Dendritic cell treated with granulocyte-macrophage colony-stimulating factor and Interleukin-4, amounts not matched to agents 40 ng/mL and 50 ng/mL, for 4 days (primary cell): Measurements from ENCODE around the gene HIVEP2.

Experiments
- H3K27ac Mint-ChIP-seq: one replicate; pipeline ENCODE4 v1.8.0; 2022; ENCODE audit warnings: mild to moderate bottlenecking, mixed read lengths
- H3K27me3 Mint-ChIP-seq: one replicate; pipeline ENCODE4 v1.8.0; 2022; ENCODE audit warnings: mild to moderate bottlenecking, mixed read lengths
- H3K36me3 Mint-ChIP-seq: one replicate; pipeline ENCODE4 v1.8.0; 2022; ENCODE audit warnings: low read depth, mixed read lengths
- H3K4me1 Mint-ChIP-seq: one replicate; pipeline ENCODE4 v1.8.0; 2022; ENCODE audit warnings: low read depth, mixed read lengths
- H3K4me3 Mint-ChIP-seq: one replicate; pipeline ENCODE4 v1.8.0; 2022; ENCODE audit warnings: mild to moderate bottlenecking, moderate library complexity, mixed read lengths
- H3K9me3 Mint-ChIP-seq: one replicate; pipeline ENCODE4 v1.8.0; 2022; ENCODE audit warnings: mixed read lengths
- intact Hi-C: fragments of 100-400 bp; cut with micrococcal nuclease; formaldehyde crosslinking; loops from one replicate; pipeline ENCODE4 v1.15.0; 2022

The HIVEP2 gene

DNA sequence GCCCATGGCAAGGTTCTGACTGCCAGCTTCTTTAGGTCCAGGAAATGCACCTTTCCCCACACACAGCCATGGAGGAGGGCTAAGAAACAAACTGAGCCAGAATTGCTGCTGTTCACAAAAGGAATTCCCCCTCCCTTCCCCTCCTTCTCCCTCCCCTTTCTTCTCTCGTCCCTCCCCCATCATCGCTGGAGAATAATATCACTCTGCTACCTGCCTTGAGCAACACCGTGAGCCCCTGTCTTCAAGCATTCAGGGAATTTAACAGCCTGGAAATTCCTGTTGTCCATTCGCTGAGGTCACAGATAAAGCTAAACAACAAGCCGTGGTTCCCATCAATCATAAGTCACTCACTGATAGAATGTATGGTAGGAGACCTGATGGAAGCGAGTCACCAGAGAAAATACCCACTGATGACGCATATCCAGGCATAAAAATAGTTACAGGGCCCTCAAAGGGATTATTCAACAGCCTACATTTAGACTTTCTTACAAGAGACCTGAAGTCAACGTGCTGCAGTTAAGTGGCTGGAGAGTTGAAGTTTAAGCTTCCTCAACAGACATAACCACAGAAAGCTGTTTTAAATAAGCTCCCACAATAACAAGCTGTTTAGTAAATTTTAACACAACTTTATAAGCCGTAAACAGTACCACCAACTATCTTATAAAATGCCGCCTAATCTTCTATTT, 59.7 kb downstream of the HIVEP2 start:
- no peaks in the 10 kb centered on the region for H3K36me3 Mint-ChIP-seq
- intact Hi-C loops = no loop called here
- H3K27ac Mint-ChIP-seq = no peak overlapping the region
- peaks cover 23% of the 10 kb centered on the region for H3K4me1 Mint-ChIP-seq
- peaks cover 2% of the 10 kb centered on the region for H3K27me3 Mint-ChIP-seq
- no peak overlapping the region for H3K4me3 Mint-ChIP-seq
- H3K9me3 Mint-ChIP-seq = no peaks in the 10 kb centered on the region

DNA sequence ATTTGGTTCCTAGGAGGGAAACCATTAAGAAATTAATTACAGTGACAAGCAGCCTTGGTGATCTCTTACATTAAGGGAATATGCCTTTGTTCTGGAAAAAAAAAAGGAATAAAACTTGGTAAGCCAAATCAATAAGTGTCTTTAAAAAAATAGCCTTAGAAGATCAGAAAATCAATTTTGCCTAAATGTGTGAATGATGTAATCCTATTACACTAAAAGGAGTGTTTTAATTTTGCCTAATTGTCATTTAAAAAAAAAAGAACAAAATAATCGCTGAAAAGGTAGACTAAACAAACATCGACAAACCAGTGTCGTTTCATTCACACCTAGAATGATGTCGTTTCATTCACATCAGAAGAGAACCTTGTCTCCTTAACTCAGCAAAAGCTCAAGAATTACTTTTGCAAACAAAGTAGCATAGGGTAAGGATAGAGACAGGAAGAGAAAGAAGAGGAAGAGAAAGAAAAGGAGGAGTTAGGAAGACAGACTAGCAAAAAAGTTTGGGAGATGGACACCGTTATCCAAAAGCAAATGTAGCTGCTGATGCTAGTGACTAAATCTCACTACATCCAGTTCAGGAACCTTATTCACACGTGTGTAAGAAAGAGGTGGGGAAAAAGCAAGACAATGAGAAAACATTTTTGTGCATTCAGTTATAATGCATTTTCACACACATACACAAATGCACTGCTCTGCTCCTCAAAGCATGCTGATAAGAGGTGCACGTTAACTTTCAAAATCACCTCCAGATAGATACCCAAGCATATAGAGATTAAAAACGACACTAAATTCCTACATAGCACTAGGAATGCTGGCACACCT, 60.6 kb downstream of the HIVEP2 start:
- Mint-ChIP-seq H3K27ac (no peak overlapping the region), H3K4me3 (no peak overlapping the region), H3K9me3 (no peaks in the 10 kb centered on the region), H3K4me1 (peaks cover 23% of the 10 kb centered on the region), H3K27me3 (peaks cover 2% of the 10 kb centered on the region), H3K36me3 (no peaks in the 10 kb centered on the region)
- intact Hi-C loops = no loop called here

DNA sequence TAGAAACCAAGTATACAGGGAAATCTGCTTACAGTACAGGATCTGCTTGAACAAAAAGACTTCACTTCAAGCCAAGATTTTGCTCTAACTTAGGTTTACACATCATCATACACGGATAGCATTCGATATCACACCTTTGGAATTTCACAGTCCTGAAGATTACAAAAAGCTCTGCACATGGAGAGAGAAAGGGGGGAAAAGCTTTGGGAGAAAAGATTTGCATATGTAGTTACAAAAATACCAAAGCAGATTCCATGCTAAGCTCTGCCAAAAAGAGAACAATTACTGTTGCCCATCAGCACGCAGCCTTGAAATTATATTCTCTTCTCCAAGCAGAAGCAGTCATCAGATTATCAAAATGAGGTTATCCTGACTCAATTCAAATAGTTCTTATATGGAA, 62.0 kb downstream of the HIVEP2 start:
- H3K27me3 Mint-ChIP-seq = peaks cover 2% of the 10 kb centered on the region
- intact Hi-C loops = no loop called here
- H3K9me3 Mint-ChIP-seq = no peaks in the 10 kb centered on the region
- no peak overlapping the region for H3K27ac Mint-ChIP-seq
- H3K36me3 Mint-ChIP-seq = no peaks in the 10 kb centered on the region
- H3K4me3 Mint-ChIP-seq = no peak overlapping the region
- peaks cover 23% of the 10 kb centered on the region for H3K4me1 Mint-ChIP-seq

DNA sequence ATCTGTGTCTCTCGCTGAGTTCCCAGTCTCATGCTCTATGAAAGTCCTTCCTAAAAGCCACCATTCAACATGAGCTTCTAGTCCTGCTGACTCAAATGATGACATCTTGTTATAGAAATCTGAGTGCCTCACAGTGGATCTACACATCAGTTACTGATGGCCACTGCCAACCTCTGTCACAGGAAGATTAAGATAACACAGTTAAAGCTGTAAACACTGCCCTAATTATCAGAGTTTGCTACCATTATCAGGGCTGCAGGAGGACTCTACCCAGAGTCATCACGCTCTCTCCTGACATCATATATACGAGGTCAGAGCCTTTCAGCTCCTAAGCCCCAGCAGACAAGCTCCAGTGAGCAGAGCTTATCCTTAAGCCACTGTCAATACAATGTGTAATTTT, 63.2 kb downstream of the HIVEP2 start:
- Mint-ChIP-seq H3K9me3 (no peaks in the 10 kb centered on the region), H3K27ac (no peak overlapping the region), H3K4me1 (peaks cover 19% of the 10 kb centered on the region), H3K4me3 (no peak overlapping the region), H3K36me3 (no peaks in the 10 kb centered on the region), H3K27me3 (peaks cover 2% of the 10 kb centered on the region)
- intact Hi-C loops = no loop called here

DNA sequence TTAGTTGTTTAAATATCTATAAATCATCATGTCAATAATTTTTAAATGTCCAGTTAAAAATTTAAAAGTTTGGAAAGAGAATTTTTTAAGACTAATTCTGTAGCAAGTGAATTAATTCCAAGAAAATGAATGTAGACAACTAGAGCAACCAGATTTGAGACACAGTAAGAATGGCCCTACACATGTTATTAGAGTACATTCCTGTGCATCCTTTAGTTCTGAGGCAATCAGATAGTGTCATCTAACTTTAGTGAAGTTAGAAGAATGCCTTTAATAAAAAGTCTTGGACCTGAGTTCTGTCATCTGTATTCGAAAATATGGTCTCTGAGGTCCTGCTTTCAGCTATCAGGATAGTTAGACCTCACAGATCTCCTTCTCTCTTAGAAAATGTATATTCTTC, 63.7 kb downstream of the HIVEP2 start:
- Mint-ChIP-seq H3K27me3 (peaks cover 2% of the 10 kb centered on the region), H3K9me3 (no peaks in the 10 kb centered on the region), H3K4me1 (peaks cover 17% of the 10 kb centered on the region), H3K27ac (no peak overlapping the region), H3K4me3 (no peak overlapping the region), H3K36me3 (no peaks in the 10 kb centered on the region)
- intact Hi-C loops = no loop called here

DNA sequence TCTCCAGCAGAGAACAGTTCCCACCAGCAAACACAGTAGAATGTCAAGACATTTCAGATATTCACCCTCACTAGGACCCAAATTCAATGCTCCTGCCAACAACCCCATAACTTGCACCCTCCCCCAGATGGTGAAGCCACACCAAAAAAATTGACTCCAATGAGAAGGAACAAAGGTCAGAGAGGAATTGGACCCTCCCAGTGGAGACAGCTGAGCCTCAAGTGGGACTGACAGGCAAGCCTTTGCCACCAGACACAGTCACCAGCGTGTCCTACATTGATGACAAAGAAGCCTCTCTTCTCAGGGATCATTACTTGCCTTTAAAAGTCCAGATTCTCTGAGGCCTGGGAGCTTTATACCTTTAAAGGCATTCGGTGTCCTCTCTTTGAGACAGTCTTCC, 64.8 kb downstream of the HIVEP2 start:
- intact Hi-C loops = no loop called here
- Mint-ChIP-seq H3K9me3 (no peaks in the 10 kb centered on the region), H3K4me3 (no peak overlapping the region), H3K27ac (no peak overlapping the region), H3K27me3 (peaks cover 2% of the 10 kb centered on the region), H3K36me3 (no peaks in the 10 kb centered on the region), H3K4me1 (peaks cover 10% of the 10 kb centered on the region)

DNA sequence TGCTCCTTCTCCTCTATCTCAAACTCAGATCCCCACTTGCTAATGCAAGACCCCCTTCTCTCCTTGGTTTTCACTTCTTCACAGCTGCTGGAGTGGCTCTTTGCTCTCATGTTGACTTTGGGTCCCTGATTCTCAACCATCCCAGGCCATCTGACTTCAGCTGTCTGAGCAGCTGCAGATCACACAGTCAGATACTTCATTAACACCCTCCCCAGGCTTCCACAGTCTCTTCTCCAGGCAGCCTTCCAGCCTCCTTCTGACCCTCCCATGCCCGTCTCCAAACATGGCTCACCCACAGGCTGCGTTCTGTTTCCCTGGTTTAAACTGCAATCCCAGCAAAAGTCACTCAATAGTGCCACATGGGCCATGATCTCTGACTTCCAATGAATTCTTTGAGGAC, 65.4 kb downstream of the HIVEP2 start:
- Mint-ChIP-seq H3K9me3 (no peaks in the 10 kb centered on the region), H3K27me3 (peaks cover 2% of the 10 kb centered on the region), H3K4me3 (no peak overlapping the region), H3K4me1 (peaks cover 7% of the 10 kb centered on the region), H3K27ac (no peak overlapping the region), H3K36me3 (no peaks in the 10 kb centered on the region)
- intact Hi-C loops = no loop called here

DNA sequence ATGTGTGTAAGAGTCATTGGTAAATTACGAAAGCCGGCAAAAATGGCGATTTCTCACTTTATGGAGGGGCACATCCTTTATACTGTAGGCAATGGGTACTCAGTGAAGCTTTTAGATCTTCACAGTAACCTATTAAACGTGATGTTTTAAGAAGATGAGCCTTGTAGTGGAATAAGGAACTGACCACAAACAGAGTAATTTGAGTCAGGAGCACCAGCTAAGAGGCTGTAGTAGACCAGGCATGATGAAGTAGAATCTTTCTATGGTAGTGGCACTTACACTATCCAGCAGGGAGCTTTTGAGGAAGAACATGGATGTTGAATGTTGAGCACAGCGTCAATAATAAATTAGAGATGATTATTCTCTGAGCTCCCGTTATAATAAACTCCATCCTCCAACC, 65.9 kb downstream of the HIVEP2 start:
- Mint-ChIP-seq H3K36me3 (no peaks in the 10 kb centered on the region), H3K4me3 (no peak overlapping the region)
- intact Hi-C loops = no loop called here

DNA sequence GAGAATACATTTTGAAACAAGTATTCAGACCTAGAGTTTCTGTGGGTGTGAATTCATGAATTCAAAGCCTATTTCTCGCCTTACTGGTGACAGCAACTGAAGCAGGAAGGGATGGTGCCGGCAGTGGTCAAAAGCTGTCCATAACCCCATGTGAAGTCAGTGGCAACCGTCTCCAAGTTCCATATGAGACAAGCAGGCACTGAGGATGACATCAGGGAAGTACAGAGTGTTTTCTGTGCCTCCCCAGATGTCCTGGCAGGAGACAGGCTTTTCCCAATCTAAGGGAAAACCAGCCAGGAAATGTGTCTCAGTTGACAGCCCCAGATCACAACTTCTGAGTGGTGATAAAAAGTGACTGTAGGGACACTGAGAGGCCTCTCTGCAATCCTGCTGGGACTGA, 66.6 kb downstream of the HIVEP2 start:
- H3K9me3 Mint-ChIP-seq = no peaks in the 10 kb centered on the region
- intact Hi-C loops = no loop called here
- H3K36me3 Mint-ChIP-seq = no peaks in the 10 kb centered on the region
- H3K27ac Mint-ChIP-seq = no peak overlapping the region
- H3K4me3 Mint-ChIP-seq = no peak overlapping the region
- peaks cover 10% of the 10 kb centered on the region for H3K4me1 Mint-ChIP-seq
- H3K27me3 Mint-ChIP-seq = no peaks in the 10 kb centered on the region

More for the DNA sequence above, 65.9 kb downstream of the HIVEP2 start:
- H3K27me3 Mint-ChIP-seq = no peaks in the 10 kb centered on the region
- no peak overlapping the region for H3K27ac Mint-ChIP-seq
- H3K9me3 Mint-ChIP-seq = no peaks in the 10 kb centered on the region
- peaks cover 5% of the 10 kb centered on the region for H3K4me1 Mint-ChIP-seq

DNA sequence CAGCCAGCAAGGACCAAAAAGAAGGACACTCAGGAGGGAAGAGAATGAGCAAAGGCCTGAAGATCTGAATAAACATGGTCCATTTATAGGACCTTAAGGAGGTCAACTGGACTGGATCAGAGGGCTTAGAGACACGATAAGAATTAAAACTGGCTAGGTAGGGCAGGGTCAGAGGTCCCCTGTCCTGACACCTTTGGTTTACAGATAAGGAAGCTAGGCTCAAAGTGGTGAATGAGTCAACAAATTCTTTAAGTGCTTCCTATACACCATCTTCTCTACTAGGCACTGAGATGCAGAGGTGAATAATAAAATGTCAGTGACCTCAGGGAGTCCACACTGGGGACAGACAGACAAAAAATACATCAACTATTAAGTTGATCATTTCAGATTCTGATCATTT, 70.3 kb downstream of the HIVEP2 start:
- Mint-ChIP-seq H3K27me3 (no peaks in the 10 kb centered on the region), H3K36me3 (no peaks in the 10 kb centered on the region), H3K4me1 (peaks cover 41% of the 10 kb centered on the region), H3K4me3 (no peak overlapping the region), H3K9me3 (no peaks in the 10 kb centered on the region), H3K27ac (no peak overlapping the region)
- intact Hi-C loops = no loop called here

DNA sequence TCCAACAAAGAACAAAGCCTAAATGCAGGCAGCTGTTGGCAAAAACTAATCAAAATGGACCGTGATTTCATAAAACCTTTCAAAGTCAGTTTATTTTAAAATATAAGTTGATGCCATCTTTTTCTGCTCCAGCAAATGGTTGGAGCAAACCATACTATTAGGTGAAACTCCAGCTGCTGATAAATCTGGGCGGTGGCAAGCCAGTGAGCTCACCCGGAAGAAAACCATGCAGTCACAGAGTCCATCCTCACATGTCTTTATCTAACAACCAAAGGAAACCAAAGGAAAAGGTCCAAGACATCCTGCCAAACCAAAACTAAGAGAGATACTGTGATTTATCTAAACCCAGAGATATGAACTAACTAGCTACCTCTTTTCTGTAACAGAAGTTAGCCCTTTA, 72.6 kb downstream of the HIVEP2 start:
- no peaks in the 10 kb centered on the region for H3K27me3 Mint-ChIP-seq
- H3K9me3 Mint-ChIP-seq = no peaks in the 10 kb centered on the region
- peak overlapping the region; percentile 53 for H3K27ac Mint-ChIP-seq
- no peak overlapping the region for H3K4me3 Mint-ChIP-seq
- no peaks in the 10 kb centered on the region for H3K36me3 Mint-ChIP-seq
- peaks cover 46% of the 10 kb centered on the region for H3K4me1 Mint-ChIP-seq
- intact Hi-C loops = no loop called here

DNA sequence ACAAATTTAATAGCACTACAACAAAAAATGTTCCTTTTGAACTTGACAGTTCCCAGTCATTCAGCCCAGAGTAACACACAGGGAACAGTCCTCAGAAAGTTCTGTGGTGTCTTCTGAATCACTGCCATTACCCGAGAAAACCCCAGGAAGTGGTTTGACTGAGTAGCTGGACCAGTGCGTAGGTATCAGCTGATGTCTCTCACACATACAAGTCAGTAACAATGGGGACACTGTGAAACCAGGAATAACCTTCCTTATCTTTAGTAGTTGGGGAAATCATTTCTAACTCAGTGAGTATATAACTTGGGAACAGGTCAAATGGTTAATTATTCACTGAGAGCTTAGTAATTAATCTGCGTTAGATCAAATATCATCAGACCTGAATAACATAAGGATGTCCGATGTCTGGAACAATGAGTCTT, 73.1 kb downstream of the HIVEP2 start:
- no peaks in the 10 kb centered on the region for H3K27me3 Mint-ChIP-seq
- intact Hi-C loops = no loop called here
- H3K9me3 Mint-ChIP-seq = no peaks in the 10 kb centered on the region
- H3K27ac Mint-ChIP-seq = peak overlapping the region; percentile 53
- H3K36me3 Mint-ChIP-seq = no peaks in the 10 kb centered on the region
- peaks cover 46% of the 10 kb centered on the region for H3K4me1 Mint-ChIP-seq
- H3K4me3 Mint-ChIP-seq = no peak overlapping the region

DNA sequence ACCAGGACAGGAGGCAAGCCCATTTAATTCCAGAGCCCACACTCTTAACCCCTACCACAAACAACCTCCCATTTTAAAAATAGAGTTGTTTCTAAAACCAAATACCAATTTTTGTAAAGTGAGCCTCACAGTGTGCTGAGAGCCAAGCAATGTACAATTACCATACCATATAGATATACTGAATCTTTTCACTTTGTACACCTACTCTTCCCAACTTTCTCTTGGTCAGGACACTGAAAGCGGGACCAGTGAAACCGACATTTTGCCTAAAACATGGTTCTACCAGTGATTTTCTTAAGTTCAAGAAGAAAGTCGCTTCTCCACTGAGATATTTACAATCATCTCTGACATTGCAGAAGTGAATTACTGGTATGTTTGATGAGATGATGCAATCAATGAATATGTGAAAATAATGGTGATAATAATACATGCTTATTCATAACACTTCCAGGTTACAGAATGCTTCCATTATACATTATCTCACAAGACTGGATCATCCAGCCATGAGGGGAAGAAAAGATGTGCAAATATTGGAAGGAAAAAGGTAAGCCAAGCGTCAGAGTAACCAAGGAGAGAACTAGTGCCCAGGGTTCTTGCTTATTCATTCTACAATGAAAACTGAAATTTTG, 74.1 kb downstream of the HIVEP2 start:
- Mint-ChIP-seq H3K36me3 (no peaks in the 10 kb centered on the region), H3K9me3 (no peaks in the 10 kb centered on the region), H3K4me3 (no peak overlapping the region), H3K4me1 (peaks cover 46% of the 10 kb centered on the region), H3K27ac (no peak overlapping the region), H3K27me3 (no peaks in the 10 kb centered on the region)
- intact Hi-C loops = no loop called here

DNA sequence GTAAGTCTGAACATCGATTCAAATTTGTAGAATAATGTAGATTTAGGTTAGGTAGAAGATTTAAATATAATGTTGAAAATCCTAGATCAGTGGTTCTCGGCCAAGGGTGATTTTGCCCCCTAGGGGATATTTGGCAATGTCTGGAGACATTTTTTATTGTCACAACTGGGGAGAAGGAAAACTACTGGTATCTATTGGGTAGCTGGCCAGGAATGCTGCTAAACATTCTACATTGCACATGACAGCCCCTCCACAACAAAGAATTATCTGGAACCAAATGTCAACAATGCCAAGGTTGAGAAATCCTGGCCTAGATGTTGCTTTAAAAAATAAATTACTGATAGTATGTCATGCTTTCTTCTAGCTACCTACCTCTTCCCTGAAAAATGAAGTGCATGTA, 76.1 kb downstream of the HIVEP2 start:
- H3K9me3 Mint-ChIP-seq = no peaks in the 10 kb centered on the region
- no peaks in the 10 kb centered on the region for H3K27me3 Mint-ChIP-seq
- H3K27ac Mint-ChIP-seq = no peak overlapping the region
- H3K4me3 Mint-ChIP-seq = no peak overlapping the region
- peaks cover 43% of the 10 kb centered on the region for H3K4me1 Mint-ChIP-seq
- intact Hi-C loops = no loop called here
- no peaks in the 10 kb centered on the region for H3K36me3 Mint-ChIP-seq
